GM23338 (cell line): Measurements from ENCODE around the gene HLA-C. TPM values are rescaled to one million over a fixed set of nuclear protein-coding genes. Genes with fewer than 3 reads are reported as not detected.
A peak's percentile ranks its signal among the peaks of the same experiment; 100 is the strongest.

Source experiments
- ATAC-seq: fragments of 200-7000 bp; cut with Tn5 transposase; 3 replicates; pipeline ENCODE4 v1.9.1; 2020
- DNase-seq: peaks from one replicate; pipeline ENCODE4 v3.0.0-alpha.2; 2015; ENCODE audit warnings: low spot score
- H2AFZ ChIP-seq: fragments of 200-600 bp; sonication (generic); 2 replicates; pipeline ENCODE4 v1.8.0; 2016; ENCODE audit warnings: antibody characterized with exemption, mild to moderate bottlenecking, moderate library complexity
- H3F3A ChIP-seq: fragments of 200-600 bp; sonication (generic); replicated peaks from 2 replicates; pipeline ENCODE4 v1.8.0; 2017; ENCODE audit warnings: antibody characterized with exemption, mixed run types, low read depth
- H3K27ac ChIP-seq: fragments of 200-600 bp; sonication (generic); 2 replicates; pipeline ENCODE4 v1.6.1; 2016; ENCODE audit warnings: low read depth
- H3K27me3 ChIP-seq: fragments of 200-600 bp; sonication (generic); 2 replicates; pipeline ENCODE4 v1.8.0; 2016; ENCODE audit warnings: mild to moderate bottlenecking, mixed run types, moderate library complexity; ENCODE audit not compliant: insufficient read depth
- H3K36me3 ChIP-seq: fragments of 200-600 bp; sonication (generic); 2 replicates; pipeline ENCODE4 v1.8.0; 2016; ENCODE audit warnings: mild to moderate bottlenecking; ENCODE audit not compliant: insufficient read depth
- H3K4me1 ChIP-seq: fragments of 200-600 bp; sonication (generic); 2 replicates; pipeline ENCODE4 v1.8.0; 2016; ENCODE audit warnings: mild to moderate bottlenecking, moderate library complexity; ENCODE audit not compliant: insufficient read depth
- H3K4me2 ChIP-seq: fragments of 200-600 bp; sonication (generic); 2 replicates; pipeline ENCODE4 v1.7.1; 2017; ENCODE audit warnings: mixed run types
- H3K4me3 ChIP-seq: fragments of 200-600 bp; sonication (generic); 2 replicates; pipeline ENCODE4 v1.6.1; 2016; ENCODE audit warnings: mixed run types
- H3K79me2 ChIP-seq: fragments of 200-600 bp; sonication (generic); replicated peaks from 2 replicates; pipeline ENCODE4 v1.8.0; 2017; ENCODE audit warnings: mild to moderate bottlenecking; ENCODE audit not compliant: insufficient read depth
- H3K9me2 ChIP-seq: fragments of 200-600 bp; sonication (generic); 2 replicates; pipeline ENCODE4 v1.8.0; 2017; ENCODE audit not compliant: insufficient read depth
- H4K20me1 ChIP-seq: fragments of 200-600 bp; sonication (generic); replicated peaks from 2 replicates; pipeline ENCODE4 v1.8.0; 2017; ENCODE audit warnings: mild to moderate bottlenecking; ENCODE audit not compliant: insufficient read depth
- H3K27ac Mint-ChIP-seq: 2 replicates; pipeline ENCODE4 v1.8.0; 2020; ENCODE audit warnings: inconsistent platforms, mild to moderate bottlenecking, moderate library complexity, mixed read lengths
- H3K27me3 Mint-ChIP-seq: 3 replicates; pipeline ENCODE4 v1.8.0; 2022; ENCODE audit warnings: low read depth, mild to moderate bottlenecking, moderate library complexity, mixed read lengths, inconsistent platforms; ENCODE audit not compliant: insufficient read depth, poor library complexity
- H3K36me3 Mint-ChIP-seq: 3 replicates; pipeline ENCODE4 v1.8.0; 2021; ENCODE audit warnings: low read depth, mild to moderate bottlenecking, inconsistent platforms, moderate library complexity, mixed read lengths
- H3K4me1 Mint-ChIP-seq: 3 replicates; pipeline ENCODE4 v1.8.0; 2020; ENCODE audit warnings: mild to moderate bottlenecking, inconsistent platforms, mixed read lengths
- H3K4me3 Mint-ChIP-seq: 3 replicates; pipeline ENCODE4 v1.8.0; 2021; ENCODE audit warnings: moderate library complexity, mild to moderate bottlenecking, inconsistent platforms, mixed read lengths
- H3K9me3 Mint-ChIP-seq: 3 replicates; pipeline ENCODE4 v1.8.0; 2020; ENCODE audit warnings: moderate library complexity, mild to moderate bottlenecking, inconsistent platforms, mixed read lengths
- CTCF ChIP-seq, 2 experiments: fragments of 200-600 bp in 1 of 2; sonication (generic) in 1 of 2; conservative IDR thresholded peaks; 2 replicates each; pipeline versions ENCODE4 v1.5.1 to v1.6.1; 2016 to 2017; ENCODE audit warnings: antibody characterized with exemption in 2 of 2, low read depth in 2 of 2, mild to moderate bottlenecking in 2 of 2, moderate library complexity in 1 of 2
- ETS1 ChIP-seq: IDR thresholded peaks from 2 replicates; pipeline ENCODE4 v1.6.1; 2016; ENCODE audit warnings: antibody characterized with exemption
- EZH2 ChIP-seq: fragments of 200-600 bp; sonication (generic); IDR thresholded peaks from one replicate; pipeline ENCODE4 v1.8.0; 2017; ENCODE audit warnings: antibody characterized with exemption, mild to moderate bottlenecking, low read depth; ENCODE audit not compliant: unreplicated experiment
- EZH2phosphoT487 ChIP-seq: fragments of 200-600 bp; sonication (generic); IDR thresholded peaks from one replicate; pipeline ENCODE4 v1.8.1; 2018; ENCODE audit warnings: antibody characterized with exemption; ENCODE audit not compliant: unreplicated experiment
- JUNB ChIP-seq: IDR thresholded peaks from one replicate; pipeline ENCODE4 v1.6.1; 2016; ENCODE audit warnings: antibody characterized with exemption; ENCODE audit not compliant: unreplicated experiment
- POLR2AphosphoS5 ChIP-seq: IDR thresholded peaks from 2 replicates; pipeline ENCODE4 v1.6.1; 2016; ENCODE audit warnings: antibody characterized with exemption, low read depth
- REST ChIP-seq: IDR thresholded peaks from one replicate; pipeline ENCODE4 v1.6.1; 2018; ENCODE audit warnings: antibody characterized with exemption; ENCODE audit not compliant: unreplicated experiment
- ZNF114 ChIP-seq: fragments of 250-450 bp; sonication (Bioruptor Pico); IDR thresholded peaks from 2 replicates; pipeline ENCODE4 v1.5.0; 2020; ENCODE audit warnings: mild to moderate bottlenecking, moderate library complexity
- polyA plus RNA-seq: library from polyadenylated mRNA; unstranded; fragments of >200 nt; fragmentation: Nextera tagmentation; extraction: Ambion mirVana; gene quantifications from 2 replicates; pipeline ENCODE4 v1.2.1, GENCODE V29; 2016
- total RNA-seq: library from RNA; depleted of rRNA; stranded (reverse); fragments of >200 nt; shearing (Covaris generic); gene quantifications from 2 replicates; pipeline ENCODE4 v1.2.3, GENCODE V29; 2014

The HLA-C gene
- total and polyA plus RNA-seq, 2 experiments from 2014 or later: 73.1 to 116 TPM

- H3K27me3 ChIP-seq: no peaks in the 10 kb centered on the region; the same call in 1 of the 2 replicates
- H3K4me2 ChIP-seq: no peak overlapping the region
- H3K36me3 ChIP-seq: no peaks in the 10 kb centered on the region; the same call in 1 of the 2 replicates
- H3K27ac Mint-ChIP-seq: no peak overlapping the region
- H3K4me1 ChIP-seq: no peaks in the 10 kb centered on the region
- ATAC-seq: peak; percentile 70
- no peaks in the 10 kb centered on the region; the same call in 1 of the 3 replicates for H3K9me3 Mint-ChIP-seq
- H2AFZ ChIP-seq: no peak overlapping the region
- H3K4me1 Mint-ChIP-seq: peaks cover 3% of the 10 kb centered on the region; the same call in 1 of the 3 replicates
- H3K27ac ChIP-seq: no peak overlapping the region
- H3F3A ChIP-seq: no peaks in the 10 kb centered on the region
- no peak overlapping the region for H3K4me3 Mint-ChIP-seq
- peak; percentile 81 for TF ChIP-seq REST
- no peak for TF ChIP-seq ETS1
- TF ChIP-seq ZNF114 (CRISPR knock-in tag): no peak
- H3K36me3 Mint-ChIP-seq: no peaks in the 10 kb centered on the region
- DNase-seq: peak; percentile 74
- H3K9me2 ChIP-seq: no peaks in the 10 kb centered on the region
- H3K27me3 Mint-ChIP-seq: no peaks in the 10 kb centered on the region
- no peak overlapping the region for H3K4me3 ChIP-seq
- no peaks in the 10 kb centered on the region for H4K20me1 ChIP-seq
- H3K79me2 ChIP-seq: no peaks in the 10 kb centered on the region
Measured at GRCh38 chr6:31293343-31293742, 21.5 kb upstream of the HLA-C start.

GRCh38 chr6:31289788-31290187, 17.9 kb upstream of the HLA-C start:
- Mint-ChIP-seq H3K4me1 (peaks cover 3% of the 10 kb centered on the region; the same call in 1 of the 3 replicates), H3K4me3 (no peak overlapping the region), H3K36me3 (no peaks in the 10 kb centered on the region), H3K27ac (no peak overlapping the region), H3K9me3 (no peaks in the 10 kb centered on the region; the same call in 2 of the 3 replicates), H3K27me3 (peaks cover 4% of the 10 kb centered on the region)
- no peak for ATAC-seq
- no peaks in the 10 kb centered on the region for H4K20me1 ChIP-seq
- H3K27me3 ChIP-seq: no peaks in the 10 kb centered on the region
- H3K79me2 ChIP-seq: no peaks in the 10 kb centered on the region
- no peak overlapping the region for H2AFZ ChIP-seq
- H3K27ac ChIP-seq: no peak overlapping the region
- H3K36me3 ChIP-seq: no peaks in the 10 kb centered on the region; the same call in 1 of the 2 replicates
- H3K4me1 ChIP-seq: no peaks in the 10 kb centered on the region
- DNase-seq: no peak
- H3F3A ChIP-seq: no peaks in the 10 kb centered on the region
- TF ChIP-seq EZH2phosphoT487 (no peak), EZH2 (no peak), REST (no peak), POLR2AphosphoS5 (no peak), CTCF (conservative IDR thresholded peaks at IDR 0.05; ENCODE audit: low read depth in 2 of 2) (no peak), JUNB (no peak)
- H3K4me3 ChIP-seq: no peak overlapping the region
- H3K4me2 ChIP-seq: no peak overlapping the region
- no peaks in the 10 kb centered on the region for H3K9me2 ChIP-seq
